H1 (cell line): Measurements from ENCODE around the gene SLN.

Experiments
- CBX5 ChIP-seq: fragments of 300-800, 300-1000 bp; sonication (generic); IDR thresholded peaks from 2 replicates; pipeline ENCODE4 v1.7.1; 2016; ENCODE audit warnings: antibody characterized with exemption, low read length, low read depth
- CHD1 ChIP-seq: IDR thresholded peaks from 2 replicates; pipeline ENCODE4 v1.6.1; 2012; ENCODE audit warnings: low read depth, low read length, improper control_type of control experiment
- CTCF ChIP-seq, 3 experiments: IDR thresholded peaks; 1 replicate in 2 of 3; 2 replicates in 1 of 3; pipeline versions ENCODE4 v1.5.1 to v1.6.1; 2011; ENCODE audit warnings: low read length in 3 of 3, mild to moderate bottlenecking in 3 of 3, inconsistent platforms in 2 of 3, low read depth in 1 of 3, moderate library complexity in 1 of 3; ENCODE audit not compliant: insufficient read depth in 1 of 3; ENCODE audit errors: control extremely low read depth in 1 of 3
- EP300 ChIP-seq, 2 experiments: IDR thresholded peaks; 1 replicate in 1 of 2; 2 replicates in 1 of 2; pipeline ENCODE4 v1.6.1; 2011 to 2012; ENCODE audit warnings: low read depth in 2 of 2, low read length in 2 of 2, mild to moderate bottlenecking in 2 of 2, borderline replicate concordance in 1 of 2, inconsistent platforms in 1 of 2, moderate library complexity in 1 of 2
- EZH2 ChIP-seq: fragments of 200-600 bp; sonication (generic); IDR thresholded peaks from 2 replicates; pipeline ENCODE4 v1.7.1; 2012; ENCODE audit warnings: low read depth, mild to moderate bottlenecking, moderate library complexity, low read length, inconsistent platforms; ENCODE audit not compliant: severe bottlenecking
- GABPA ChIP-seq: IDR thresholded peaks from 2 replicates; pipeline ENCODE4 v1.6.1; 2011; ENCODE audit warnings: mild to moderate bottlenecking, low read length, moderate library complexity, borderline replicate concordance; ENCODE audit not compliant: insufficient read depth
- GTF2F1 ChIP-seq: IDR thresholded peaks from 2 replicates; pipeline ENCODE4 v1.6.1; 2012; ENCODE audit warnings: low read depth, low read length, improper control_type of control experiment, borderline replicate concordance
- JUND ChIP-seq: IDR thresholded peaks from 2 replicates; pipeline ENCODE4 v1.6.1; 2011; ENCODE audit warnings: mild to moderate bottlenecking, improper control_type of control experiment, low read length
- NRF1 ChIP-seq: IDR thresholded peaks from 2 replicates; pipeline ENCODE4 v1.6.1; 2011; ENCODE audit warnings: mild to moderate bottlenecking, low read depth, low read length, improper control_type of control experiment
- POLR2AphosphoS5 ChIP-seq: IDR thresholded peaks from 2 replicates; pipeline ENCODE4 v1.6.1; 2011; ENCODE audit warnings: low read depth, low read length
- RFX5 ChIP-seq: IDR thresholded peaks from 2 replicates; pipeline ENCODE4 v1.6.1; 2011; ENCODE audit warnings: low read depth, low read length, improper control_type of control experiment, borderline replicate concordance
- SUZ12 ChIP-seq: fragments of 200-600 bp; sonication (generic); IDR thresholded peaks from 2 replicates; pipeline ENCODE4 v1.6.1; 2012; ENCODE audit warnings: mild to moderate bottlenecking, inconsistent platforms, low read length, moderate library complexity, mixed read lengths
- TAF1 ChIP-seq: IDR thresholded peaks from 2 replicates; pipeline ENCODE4 v1.6.1; 2011; ENCODE audit warnings: mild to moderate bottlenecking, low read depth, low read length

GRCh38 chr11:107747622-107748021, 35.8 kb upstream of the SLN start:
- TF ChIP-seq JUND (no peak), RFX5 (no peak), CBX5 (no peak), EP300 (IDR thresholded peaks at IDR 0.05; ENCODE audit: borderline replicate concordance in 1 of 2, low read depth in 2 of 2, low read length in 2 of 2) (no peak), NRF1 (no peak), CTCF (IDR thresholded peaks at IDR 0.05; ENCODE audit: control extremely low read depth in 1 of 3, insufficient read depth in 1 of 3, low read depth in 1 of 3, low read length in 3 of 3) (no peak), TAF1 (no peak), POLR2AphosphoS5 (no peak), SUZ12 (no peak), EZH2 (no peak), CHD1 (no peak), GABPA (no peak), GTF2F1 (no peak)
